WTC11 (cell line): Measurements from ENCODE around the gene MGAT5B.

Source experiments
- CBFB ChIP-seq: sonication (generic); formaldehyde crosslinking; IDR thresholded peaks from 2 replicates; pipeline ENCODE4 v1.8.1; 2022; ENCODE audit warnings: mild to moderate bottlenecking, low read depth, missing genetic modification reagents
- CTCF ChIP-seq: fragments of 200-600 bp; IDR thresholded peaks from 2 replicates; pipeline ENCODE4 v1.8.0; 2022; ENCODE audit warnings: antibody characterized with exemption
- E2F1 ChIP-seq: sonication (generic); formaldehyde crosslinking; IDR thresholded peaks from 2 replicates; pipeline ENCODE4 v1.8.0; 2022; ENCODE audit warnings: mild to moderate bottlenecking, missing genetic modification reagents
- ELF4 ChIP-seq: sonication (generic); formaldehyde crosslinking; IDR thresholded peaks from 2 replicates; pipeline ENCODE4 v1.8.1; 2022; ENCODE audit warnings: low read depth, mild to moderate bottlenecking, moderate library complexity, missing genetic modification reagents
- FOXJ3 ChIP-seq: sonication (generic); formaldehyde crosslinking; IDR thresholded peaks from 2 replicates; pipeline ENCODE4 v1.9.0; 2021; ENCODE audit warnings: missing genetic modification reagents, mild to moderate bottlenecking, borderline replicate concordance
- MAX ChIP-seq: sonication (generic); formaldehyde crosslinking; IDR thresholded peaks from 2 replicates; pipeline ENCODE4 v1.8.0; 2022; ENCODE audit warnings: mild to moderate bottlenecking, missing genetic modification reagents
- MXD4 ChIP-seq: fragments of 250-450 bp; sonication (Bioruptor Pico); IDR thresholded peaks from 2 replicates; pipeline ENCODE4 v1.8.0; 2021; ENCODE audit warnings: mild to moderate bottlenecking, moderate library complexity, borderline replicate concordance
- NR3C1 ChIP-seq: sonication (generic); formaldehyde crosslinking; conservative IDR thresholded peaks from 2 replicates; pipeline ENCODE4 v1.8.1; 2023; ENCODE audit warnings: low read depth, mild to moderate bottlenecking, missing genetic modification reagents
- ZBTB43 ChIP-seq: sonication (generic); formaldehyde crosslinking; IDR thresholded peaks from 2 replicates; pipeline ENCODE4 v1.8.1; 2023; ENCODE audit warnings: mild to moderate bottlenecking, missing genetic modification reagents
- ZNF317 ChIP-seq: sonication (generic); formaldehyde crosslinking; IDR thresholded peaks from 2 replicates; pipeline ENCODE4 v1.8.1; 2023; ENCODE audit warnings: low read depth, mild to moderate bottlenecking, moderate library complexity, missing genetic modification reagents, borderline replicate concordance

GRCh38 chr17:76826330-76827068 lies 41.7 kb upstream of the MGAT5B start:
- TF ChIP-seq CTCF (no peak), NR3C1 (CRISPR knock-in tag) (no peak), ZBTB43 (CRISPR knock-in tag) (no peak), CBFB (CRISPR knock-in tag) (no peak), ZNF317 (CRISPR knock-in tag) (no peak), MXD4 (CRISPR knock-in tag) (no peak), MAX (CRISPR knock-in tag) (no peak), E2F1 (no peak), FOXJ3 (no peak), ELF4 (CRISPR knock-in tag) (no peak)
